NCI-H526 (cell line): ENCODE measurements around the gene SUGP2.

Source experiments
- DNase-seq, 2 experiments: peaks; one replicate each; lab custom pipeline; 2025; lab: John Stamatoyannopoulos, UW

The SUGP2 gene

GRCh38 chr19:19059018-19059836 lies 25.9 kb upstream of the SUGP2 start:
- DNase-seq, result no peak

GRCh38 chr19:19057720-19058119 lies 24.4 kb upstream of the SUGP2 start:
- DNase-seq, result no peak

- DNase-seq, result no peak
These were observed 24.0 kb upstream of the SUGP2 start for GRCh38 chr19:19057317-19057716.

GRCh38 chr19:19056636-19057275 lies 23.4 kb upstream of the SUGP2 start:
- DNase-seq, result no peak

- DNase-seq, result no peak
These were observed 22.4 kb upstream of the SUGP2 start for GRCh38 chr19:19055701-19056100.

- DNase-seq, result no peak
These were observed 21.7 kb upstream of the SUGP2 start for GRCh38 chr19:19054939-19055440.

GRCh38 chr19:19054315-19054938 lies 21.1 kb upstream of the SUGP2 start:
- DNase-seq, result no peak

GRCh38 chr19:19053508-19054314 lies 20.4 kb upstream of the SUGP2 start:
- DNase-seq, result peak in 1 of 2 experiments; percentile 57

GRCh38 chr19:19052921-19053320 lies 19.6 kb upstream of the SUGP2 start:
- DNase-seq, result no peak

GRCh38 chr19:19051478-19052213 lies 18.3 kb upstream of the SUGP2 start:
- DNase-seq, result no peak

- DNase-seq, result no peak
These were observed 17.4 kb upstream of the SUGP2 start for GRCh38 chr19:19050731-19051130.

GRCh38 chr19:19050104-19050503 lies 16.8 kb upstream of the SUGP2 start:
- no peak for DNase-seq

- no peak for DNase-seq
These were observed 16.1 kb upstream of the SUGP2 start for GRCh38 chr19:19049406-19049805.

GRCh38 chr19:19043881-19044280 lies 10.6 kb upstream of the SUGP2 start:
- DNase-seq, result no peak

GRCh38 chr19:19043481-19043880 lies 10.2 kb upstream of the SUGP2 start:
- no peak for DNase-seq

GRCh38 chr19:19042732-19043280 lies 9.5 kb upstream of the SUGP2 start:
- DNase-seq, result no peak

GRCh38 chr19:19040417-19040816 lies 7.1 kb upstream of the SUGP2 start:
- no peak for DNase-seq

GRCh38 chr19:19039901-19040300 lies 6.6 kb upstream of the SUGP2 start:
- no peak for DNase-seq

GRCh38 chr19:19034204-19034624 lies 897 bp upstream of the SUGP2 start:
- peak; percentile 58 to 75 for DNase-seq

- DNase-seq, result peak in 1 of 2 experiments; percentile 37
These were observed 216 bp downstream of the SUGP2 start for GRCh38 chr19:19033176-19033425.
